ENCODE results near the gene FABP6. TPM values are rescaled to one million over a fixed set of nuclear protein-coding genes. Genes with fewer than 3 reads are reported as not detected.

Gene FABP6
- total RNA-seq, 1 donor from 2014 or later, result 0.85 TPM

GRCh38 chr5:160266044-160266443 is 36.7 kb downstream of the FABP6 start:
- DNase-seq (ENCODE audit: extremely low spot score, unreplicated experiment), result no peak
- Mint-ChIP-seq H3K27ac (peak overlapping the region; percentile 48), H3K9me3 (no peaks in the 10 kb centered on the region), H3K27me3 (no peaks in the 10 kb centered on the region), H3K4me3 (no peak overlapping the region), H3K36me3 (peaks cover 3% of the 10 kb centered on the region), H3K4me1 (ENCODE audit: unreplicated experiment) (peaks cover 58% of the 10 kb centered on the region)
- no peak for TF ChIP-seq CTCF (conservative IDR thresholded peaks at IDR 0.05)

- Mint-ChIP-seq H3K27me3 (no peaks in the 10 kb centered on the region), H3K9me3 (no peaks in the 10 kb centered on the region), H3K4me3 (no peak overlapping the region), H3K4me1 (ENCODE audit: unreplicated experiment) (peaks cover 57% of the 10 kb centered on the region), H3K36me3 (peaks cover 3% of the 10 kb centered on the region), H3K27ac (no peak overlapping the region)
- DNase-seq (ENCODE audit: extremely low spot score, unreplicated experiment), result no peak
- peak; percentile 67 for TF ChIP-seq CTCF (conservative IDR thresholded peaks at IDR 0.05)
These were observed 37.5 kb downstream of the FABP6 start for GRCh38 chr5:160266752-160267345.

- Mint-ChIP-seq H3K27me3 (no peaks in the 10 kb centered on the region), H3K4me3 (no peak overlapping the region), H3K4me1 (ENCODE audit: unreplicated experiment) (peaks cover 57% of the 10 kb centered on the region), H3K36me3 (peaks cover 3% of the 10 kb centered on the region), H3K27ac (peak overlapping the region; percentile 65), H3K9me3 (no peaks in the 10 kb centered on the region)
- TF ChIP-seq CTCF (conservative IDR thresholded peaks at IDR 0.05), result no peak
- DNase-seq (ENCODE audit: extremely low spot score, unreplicated experiment), result no peak
These were observed 38.8 kb downstream of the FABP6 start for GRCh38 chr5:160268121-160268520.

GRCh38 chr5:160269017-160269416 is 39.7 kb downstream of the FABP6 start:
- DNase-seq (ENCODE audit: extremely low spot score, unreplicated experiment), result no peak
- no peaks in the 10 kb centered on the region for H3K27me3 Mint-ChIP-seq
- peaks cover 52% of the 10 kb centered on the region for H3K4me1 Mint-ChIP-seq (ENCODE audit: unreplicated experiment)
- peak overlapping the region; percentile 28 for H3K4me3 Mint-ChIP-seq
- H3K36me3 Mint-ChIP-seq, result peaks cover 3% of the 10 kb centered on the region
- no peak for TF ChIP-seq CTCF (conservative IDR thresholded peaks at IDR 0.05)
- no peaks in the 10 kb centered on the region for H3K9me3 Mint-ChIP-seq
- H3K27ac Mint-ChIP-seq, result peak overlapping the region; percentile 65

- Mint-ChIP-seq H3K4me3 (peak overlapping the region; percentile 49), H3K36me3 (peaks cover 7% of the 10 kb centered on the region), H3K27me3 (no peaks in the 10 kb centered on the region), H3K27ac (peak overlapping the region; percentile 75), H3K4me1 (ENCODE audit: unreplicated experiment) (peaks cover 52% of the 10 kb centered on the region), H3K9me3 (no peaks in the 10 kb centered on the region)
- no peak for TF ChIP-seq CTCF (conservative IDR thresholded peaks at IDR 0.05)
- no peak for DNase-seq (ENCODE audit: extremely low spot score, unreplicated experiment)
These were observed 41.4 kb downstream of the FABP6 start for GRCh38 chr5:160270704-160271103.

All from type B pancreatic cell (in vitro differentiated cells).